AG04449 (cell line): ENCODE results near the gene SYNGR4.

ENCODE experiments used
- CTCF ChIA-PET: fragments of 350-600 bp; formaldehyde crosslinking; extraction: SDS; loops from one replicate; lab custom pipeline; 2021; ENCODE audit warnings: antibody characterized with exemption; lab: Yijun Ruan, JAX
- POLR2A ChIA-PET: fragments of 400-600, 350-600 bp; formaldehyde crosslinking; extraction: SDS; loops from one replicate; lab custom pipeline; 2020; ENCODE audit warnings: antibody characterized with exemption, inconsistent platforms; lab: Yijun Ruan, JAX
- DNase-seq: peaks from one replicate; pipeline ENCODE4 v3.0.0-alpha.2; 2010; ENCODE audit warnings: low read depth, low spot score
- H3K4me3 ChIP-seq: 2 replicates; pipeline ENCODE4 v1.5.1; 2011; ENCODE audit warnings: low read depth, mild to moderate bottlenecking, control low read depth, low read length
- CTCF ChIP-seq: IDR thresholded peaks from one replicate; pipeline ENCODE4 v1.5.1; 2011; ENCODE audit warnings: mild to moderate bottlenecking, moderate library complexity, low read length, control low read depth, inconsistent platforms; ENCODE audit not compliant: insufficient read depth; ENCODE audit errors: missing control alignments

The SYNGR4 gene

GRCh38 chr19:48321622-48322591 is 42.3 kb upstream of the SYNGR4 start:
- H3K4me3 ChIP-seq = peak overlapping the region; percentile 67
- CTCF ChIA-PET = interaction anchor here (0.6 to 9.6 kb wide), 16 partner anchors 11 to 267 kb away, joined by 3 to 213 read pairs (median 4); partner anchors contain the start of gene KDELR1
- no peak for TF ChIP-seq CTCF
- POLR2A ChIA-PET = interaction anchor here (0.6 to 1.7 kb wide), 3 partner anchors 8 to 297 kb away, joined by 3 to 15 read pairs (median 4); partner anchors contain the start of genes RPL18 and SPHK2
- DNase-seq = peak; percentile 86

DNA sequence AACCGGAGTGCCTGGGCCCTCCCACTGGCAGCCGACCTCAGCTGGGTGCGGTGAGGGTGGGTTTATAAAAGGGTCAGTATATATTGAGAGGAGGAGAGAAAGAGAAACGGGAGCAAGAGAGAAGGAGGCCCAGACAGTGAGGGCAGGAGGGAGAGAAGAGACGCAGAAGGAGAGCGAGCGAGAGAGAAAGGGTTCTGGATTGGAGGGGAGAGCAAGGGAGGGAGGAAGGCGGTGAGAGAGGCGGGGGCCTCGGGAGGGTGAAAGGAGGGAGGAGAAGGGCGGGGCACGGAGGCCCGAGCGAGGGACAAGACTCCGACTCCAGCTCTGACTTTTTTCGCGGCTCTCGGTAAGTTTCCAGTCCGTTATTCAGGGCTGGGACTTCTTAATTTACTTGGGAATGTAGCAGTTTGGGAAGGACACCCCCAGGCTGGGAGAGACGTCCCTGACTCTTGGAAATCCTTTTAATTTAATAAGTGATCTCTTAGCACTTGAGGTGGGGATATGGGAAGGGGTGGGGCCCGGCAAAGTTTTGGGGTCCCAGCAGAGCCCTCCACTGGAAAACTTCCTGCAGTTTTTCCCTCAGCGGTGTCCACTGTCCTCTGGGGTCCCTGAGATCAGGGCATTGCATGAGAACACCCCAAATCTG is 38.8 kb upstream of the SYNGR4 start, which contains the start of gene EMP3:
TSS of gene EMP3 (plus strand) at position 288 of the 646 bp plus-strand sequence. CDS start 1,293 bp downstream, outside the sequence.
- peak within 1 kb of the TSS; percentile 79 for H3K4me3 ChIP-seq
- DNase-seq = peak; percentile 65
- TF ChIP-seq CTCF = no peak
- POLR2A ChIA-PET = interaction anchor here (0.8 to 2.0 kb wide), 5 partner anchors 9 to 294 kb away, joined by 3 to 15 read pairs (median 3); partner anchors contain the start of gene SPHK2
- CTCF ChIA-PET = interaction anchor here (1.1 to 9.6 kb wide), 3 partner anchors 8 to 259 kb away, joined by 3 to 213 read pairs (median 5); no protein-coding TSS in a partner anchor

DNA sequence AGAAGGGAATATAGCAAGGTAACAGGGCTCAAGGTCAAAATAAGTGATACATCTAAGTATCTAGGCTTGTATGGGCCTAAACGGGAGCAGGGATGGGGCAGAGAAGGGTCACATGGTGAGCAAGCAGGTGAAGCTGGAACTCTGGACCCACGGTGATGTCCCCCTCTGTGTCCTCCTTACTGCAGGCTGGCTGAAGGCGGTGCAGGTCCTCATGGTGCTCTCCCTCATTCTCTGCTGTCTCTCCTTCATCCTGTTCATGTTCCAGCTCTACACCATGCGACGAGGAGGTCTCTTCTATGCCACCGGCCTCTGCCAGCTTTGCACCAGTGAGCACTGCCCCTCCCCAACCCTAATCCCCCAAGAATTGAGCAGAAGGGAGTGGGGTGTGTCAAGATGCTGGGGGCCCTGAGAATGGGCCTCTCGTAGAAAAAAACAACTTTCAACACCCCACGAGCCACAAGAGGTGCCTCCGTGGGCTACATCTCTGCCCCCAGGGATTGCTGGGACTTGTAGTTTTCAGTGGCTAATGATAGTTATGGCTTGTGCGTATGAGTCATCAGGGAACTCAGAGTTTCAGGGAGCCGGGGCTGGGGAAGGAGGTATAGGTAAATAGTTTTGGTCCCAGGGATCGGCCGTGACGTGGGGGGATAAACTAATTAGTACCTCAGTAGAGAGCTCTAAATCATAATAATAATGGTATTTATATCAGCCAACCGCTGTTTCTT is 34.8 kb upstream of the SYNGR4 start:
- ChIA-PET POLR2A (interaction anchor here (1.6 kb wide), 1 partner anchor 34 kb away, joined by 4 read pairs; the partner anchor contains the start of genes SYNGR4 and TMEM143), CTCF (interaction anchor here (0.6 to 12.0 kb wide), 8 partner anchors 8 to 280 kb away, joined by 3 to 213 read pairs (median 4); partner anchors contain the start of genes EMP3 and KDELR1)
- TF ChIP-seq CTCF = no peak
- H3K4me3 ChIP-seq = no peak overlapping the region; the same call in 1 of the 2 replicates
- no peak for DNase-seq

GRCh38 chr19:48330012-48330681 is 34.0 kb upstream of the SYNGR4 start:
- CTCF ChIA-PET = interaction anchor here (0.6 to 12.0 kb wide), 7 partner anchors 9 to 190 kb away, joined by 3 to 213 read pairs (median 4); partner anchors contain the start of genes EMP3 and KDELR1
- no peak for TF ChIP-seq CTCF
- no peak overlapping the region for H3K4me3 ChIP-seq

GRCh38 chr19:48332351-48332661 is 31.9 kb upstream of the SYNGR4 start:
- no peak for TF ChIP-seq CTCF
- no peak for DNase-seq
- ChIA-PET POLR2A (interaction anchor here (0.7 to 2.4 kb wide), 5 partner anchors 11 to 287 kb away, joined by 3 to 15 read pairs (median 8); partner anchors contain the start of genes RPL18 and SPHK2), CTCF (interaction anchor here (0.8 to 12.0 kb wide), 8 partner anchors 11 to 252 kb away, joined by 3 to 213 read pairs (median 15); partner anchors contain the start of genes EMP3, KDELR1 and ZNF114)
- no peak overlapping the region; the same call in 1 of the 2 replicates for H3K4me3 ChIP-seq

More at GRCh38 chr19:48330012-48330681, 34.0 kb upstream of the SYNGR4 start:
- POLR2A ChIA-PET = no interaction called here
- no peak for DNase-seq
